HPDE6-E6E7 (cell line): ENCODE data around the gene RIN3.

Source experiments
- DNase-seq: peaks from one replicate; pipeline ENCODE4 v3.0.0; 2011; ENCODE audit warnings: missing footprints; ENCODE audit errors: extremely low spot score

The RIN3 gene

GRCh38 chr14:92597906-92598905, 84.6 kb downstream of the RIN3 start:
- peak; percentile 38 for DNase-seq

- DNase-seq: no peak
These were observed 86.2 kb downstream of the RIN3 start for GRCh38 chr14:92599811-92600210.

- peak; percentile 67 for DNase-seq
These were observed 86.9 kb downstream of the RIN3 start for GRCh38 chr14:92600318-92601053.

GRCh38 chr14:92601131-92601710, 87.6 kb downstream of the RIN3 start:
- DNase-seq: no peak

- DNase-seq: no peak
These were observed 88.3 kb downstream of the RIN3 start for GRCh38 chr14:92601757-92602417.

GRCh38 chr14:92603309-92604242, 90.0 kb downstream of the RIN3 start:
- DNase-seq: peak; percentile 34

- no peak for DNase-seq
These were observed 91.8 kb downstream of the RIN3 start for GRCh38 chr14:92605274-92605940.

- DNase-seq: no peak
These were observed 93.7 kb downstream of the RIN3 start for GRCh38 chr14:92607251-92607650.

GRCh38 chr14:92607702-92608429, 94.3 kb downstream of the RIN3 start:
- DNase-seq: no peak

- no peak for DNase-seq
These were observed 96.4 kb downstream of the RIN3 start for GRCh38 chr14:92609955-92610354.

- no peak for DNase-seq
These were observed 97.3 kb downstream of the RIN3 start for GRCh38 chr14:92610849-92611271.

- DNase-seq: no peak
These were observed 99.6 kb downstream of the RIN3 start for GRCh38 chr14:92613008-92613658.

- no peak for DNase-seq
These were observed 100.2 kb downstream of the RIN3 start for GRCh38 chr14:92613681-92614260.

GRCh38 chr14:92615451-92615850, 101.9 kb downstream of the RIN3 start:
- DNase-seq: no peak

- DNase-seq: no peak
These were observed 102.6 kb downstream of the RIN3 start for GRCh38 chr14:92616178-92616577.

- DNase-seq: no peak
These were observed 104.0 kb downstream of the RIN3 start for GRCh38 chr14:92617581-92617980.

- no peak for DNase-seq
These were observed 106.3 kb downstream of the RIN3 start for GRCh38 chr14:92619671-92620456.

GRCh38 chr14:92622311-92622710, 108.7 kb downstream of the RIN3 start:
- no peak for DNase-seq
